ENCODE results near the gene CCDC6.
"Not testable (repeated sequence)": the region's sequence is repeated elsewhere in the genome, so short reads cannot be mapped to it uniquely, and the experiment has no call there.

Gene CCDC6

DNA sequence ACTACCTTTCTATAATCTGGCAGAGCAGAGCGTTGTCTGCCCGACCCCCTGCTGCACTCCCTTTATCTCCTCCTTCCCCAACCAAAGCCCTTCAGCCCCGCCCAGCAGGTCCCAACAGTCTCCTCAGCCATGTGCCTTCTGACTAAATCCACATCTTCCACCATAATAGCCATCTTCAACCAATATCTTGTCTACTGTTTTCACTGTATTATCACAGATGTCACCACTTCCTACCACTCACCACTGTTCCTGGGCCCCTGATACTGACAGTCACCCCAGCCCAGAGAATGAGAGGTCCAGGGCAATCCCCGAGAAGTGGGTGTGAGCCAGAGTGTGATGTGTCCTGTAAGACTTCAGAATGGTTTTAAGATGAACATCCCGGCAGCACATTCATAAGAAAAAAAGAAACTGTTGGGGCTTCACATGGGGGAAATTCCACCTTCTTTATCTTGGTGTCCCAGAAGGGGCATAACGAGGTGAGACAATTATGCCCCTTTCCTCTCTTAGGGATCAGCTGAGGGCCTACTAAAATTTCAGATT, 25.3 kb downstream of the CCDC6 start:
- no peak for DNase-seq (ENCODE audit: low spot score)

DNA sequence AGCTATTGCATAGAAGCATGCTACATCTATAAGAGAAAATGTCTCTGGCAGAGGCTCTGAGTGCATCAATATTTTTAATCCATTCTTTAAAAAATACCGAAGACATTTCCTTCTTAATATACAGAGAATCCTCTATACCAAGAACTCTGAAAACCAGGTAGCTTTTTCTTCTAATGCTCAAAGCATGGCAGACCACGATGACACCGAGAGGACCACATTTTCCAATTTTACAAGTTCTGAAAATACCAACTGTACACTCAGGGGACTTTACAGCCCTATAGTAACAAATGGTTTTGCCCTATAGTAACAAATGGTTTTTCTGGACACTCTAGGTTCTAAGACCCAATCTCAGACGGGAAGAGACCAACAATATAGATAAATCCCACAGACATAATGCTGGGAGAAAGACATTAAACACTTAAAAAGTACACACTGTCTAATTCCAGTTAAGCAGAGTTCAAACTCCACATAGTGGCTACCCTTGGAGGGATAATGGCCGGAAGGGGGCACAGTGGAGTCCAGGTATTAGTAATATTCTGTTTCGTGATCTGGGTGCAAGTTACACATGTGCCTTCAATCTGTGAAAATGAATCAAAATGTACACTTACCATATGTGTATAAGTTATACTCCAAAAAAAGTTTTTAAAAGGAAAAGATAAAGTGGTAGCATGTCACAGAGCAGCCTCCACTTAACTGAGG, 26.2 kb downstream of the CCDC6 start:
- DNase-seq (ENCODE audit: low spot score): no peak

DNA sequence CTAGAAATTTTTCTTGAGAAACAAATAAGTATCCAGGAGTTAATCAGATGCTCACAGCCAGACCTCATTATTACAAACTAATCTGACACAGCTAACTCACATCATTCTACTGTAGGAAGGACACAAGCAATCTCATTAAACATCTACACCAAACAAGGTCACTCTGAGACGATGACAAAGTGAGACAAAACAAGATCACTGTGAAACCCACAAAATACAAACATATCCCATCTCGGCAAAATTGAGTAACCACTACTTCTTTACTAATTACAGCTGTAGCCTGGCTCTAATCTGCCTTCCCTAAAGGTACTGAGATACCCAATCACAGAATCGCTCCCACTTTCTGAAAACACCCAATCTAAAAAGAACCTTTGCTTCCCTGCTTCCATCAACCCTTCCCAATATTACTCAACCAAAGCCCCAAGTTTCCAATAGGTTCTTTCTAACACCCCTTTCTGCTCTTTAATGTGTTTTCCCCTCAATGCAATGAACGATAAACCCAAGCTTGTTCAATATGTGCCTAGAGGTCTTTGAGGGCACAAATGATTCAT, 26.9 kb downstream of the CCDC6 start:
- no peak for DNase-seq (ENCODE audit: low spot score)

DNA sequence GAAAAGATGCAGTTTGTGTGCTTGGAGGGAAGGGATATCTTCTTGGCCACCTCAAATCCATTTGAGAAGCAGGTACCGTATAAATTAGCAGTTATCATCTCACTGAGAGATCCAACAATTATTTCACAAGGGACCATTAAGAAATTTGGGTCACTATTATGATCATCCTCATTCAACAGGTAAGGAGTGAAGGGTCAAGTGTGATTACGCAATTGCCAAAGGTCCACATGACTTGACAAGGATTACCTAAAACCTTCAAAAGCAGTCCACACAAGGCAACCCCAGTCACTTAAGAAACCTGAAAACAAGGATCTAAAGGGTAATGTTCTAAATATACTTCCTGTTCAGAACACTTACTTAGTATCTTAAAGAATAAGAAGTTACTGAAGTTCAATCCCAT, 27.4 kb downstream of the CCDC6 start:
- DNase-seq (ENCODE audit: low spot score): no peak

DNA sequence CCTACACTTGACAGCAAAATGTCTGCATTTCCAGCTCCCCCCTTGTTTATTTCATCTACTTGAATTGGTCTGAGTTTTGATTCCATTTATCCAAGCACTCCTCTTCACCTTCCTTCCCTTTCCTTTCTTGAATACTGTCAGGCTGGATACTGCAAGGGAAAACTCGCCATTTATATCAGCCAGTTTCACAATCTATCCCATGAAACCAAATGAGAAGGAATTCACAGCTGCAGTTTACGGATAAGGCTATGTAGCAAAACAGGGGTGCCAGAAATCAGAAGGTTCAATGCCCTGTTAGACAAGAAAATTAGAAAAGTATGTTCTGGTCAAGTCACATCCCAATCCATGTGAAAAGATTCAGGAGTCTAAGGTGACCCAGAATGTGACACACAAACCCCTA, 28.1 kb downstream of the CCDC6 start:
- no peak for DNase-seq (ENCODE audit: low spot score)

DNA sequence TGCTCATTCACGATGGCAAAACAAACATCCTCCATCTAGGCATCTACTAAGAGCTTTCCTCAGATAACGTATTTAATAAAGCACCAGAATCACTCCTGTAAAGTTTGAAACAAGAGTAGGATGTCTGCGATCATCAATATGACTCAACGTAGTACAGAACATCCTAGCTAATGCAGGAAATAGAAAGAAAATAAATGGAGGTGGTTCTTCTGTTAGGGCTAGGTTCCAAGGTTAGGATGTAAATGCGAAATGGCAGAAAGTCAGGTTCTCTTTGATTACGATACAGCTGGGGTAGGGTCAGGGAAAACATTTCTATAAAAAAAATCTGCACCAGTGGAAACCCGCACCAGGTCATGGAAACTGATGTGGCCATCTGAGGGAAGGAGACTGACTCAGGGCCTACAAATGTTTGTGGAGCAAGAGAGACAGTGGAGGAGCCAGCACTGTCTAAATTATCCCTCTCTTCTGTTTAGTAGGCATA, 29.1 kb downstream of the CCDC6 start:
- no peak for DNase-seq (ENCODE audit: low spot score)

DNA sequence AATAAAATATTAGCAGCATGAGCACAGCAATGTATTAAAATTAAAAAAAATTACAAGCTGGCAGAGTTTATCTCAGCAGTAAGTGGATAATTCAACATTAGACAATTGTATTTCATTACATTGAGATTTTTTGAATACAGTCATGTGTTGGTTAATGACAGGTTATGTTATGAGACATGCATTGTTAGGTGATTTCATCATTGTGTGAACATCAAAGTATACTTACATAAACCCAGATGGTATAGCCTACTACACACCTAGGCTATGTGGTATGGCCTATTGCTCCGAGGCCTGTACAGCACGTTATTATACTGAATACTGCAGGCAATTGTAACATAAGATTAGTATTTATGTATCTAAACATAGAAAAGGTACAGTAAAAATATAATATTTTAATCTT, 29.7 kb downstream of the CCDC6 start:
- DNase-seq (ENCODE audit: low spot score): no peak

DNA sequence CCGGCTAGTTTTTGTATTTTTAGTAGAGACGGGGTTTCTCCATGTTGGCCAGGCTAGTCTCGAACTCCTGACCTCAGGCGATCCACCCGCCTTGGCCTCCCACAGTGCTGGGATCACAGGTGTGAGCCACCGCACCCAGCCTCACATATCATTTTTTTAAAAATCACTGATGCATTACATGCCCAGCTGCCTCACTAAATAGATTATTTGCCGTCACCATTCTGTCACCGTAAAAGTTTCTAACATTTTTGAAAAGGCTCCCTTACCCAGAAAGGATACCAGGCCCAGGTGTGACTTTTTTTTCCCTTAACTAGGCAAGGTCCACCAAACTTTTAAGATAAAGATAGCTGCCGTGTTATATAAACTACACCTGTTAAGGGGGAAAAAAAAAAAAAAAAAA, 30.1 kb downstream of the CCDC6 start:
- DNase-seq (ENCODE audit: low spot score): not testable (repeated sequence)

DNA sequence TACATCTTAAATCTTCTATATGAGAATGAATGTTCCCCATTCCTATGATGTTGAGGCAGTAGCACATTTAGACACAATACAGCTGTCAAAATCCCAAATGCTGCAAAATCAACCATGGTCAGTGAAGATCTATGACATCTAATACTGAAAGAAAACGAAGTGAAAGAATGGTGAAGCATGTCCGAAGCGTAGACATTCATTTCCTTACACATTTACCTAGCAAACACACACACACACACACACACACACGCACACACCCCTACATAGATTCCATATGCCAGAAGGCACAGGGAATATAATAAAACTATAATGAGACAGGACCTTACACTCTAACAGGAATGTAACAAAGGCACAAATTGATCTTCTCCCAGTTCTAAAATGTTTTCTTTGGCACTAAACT, 32.5 kb downstream of the CCDC6 start:
- DNase-seq (ENCODE audit: low spot score): no peak

DNA sequence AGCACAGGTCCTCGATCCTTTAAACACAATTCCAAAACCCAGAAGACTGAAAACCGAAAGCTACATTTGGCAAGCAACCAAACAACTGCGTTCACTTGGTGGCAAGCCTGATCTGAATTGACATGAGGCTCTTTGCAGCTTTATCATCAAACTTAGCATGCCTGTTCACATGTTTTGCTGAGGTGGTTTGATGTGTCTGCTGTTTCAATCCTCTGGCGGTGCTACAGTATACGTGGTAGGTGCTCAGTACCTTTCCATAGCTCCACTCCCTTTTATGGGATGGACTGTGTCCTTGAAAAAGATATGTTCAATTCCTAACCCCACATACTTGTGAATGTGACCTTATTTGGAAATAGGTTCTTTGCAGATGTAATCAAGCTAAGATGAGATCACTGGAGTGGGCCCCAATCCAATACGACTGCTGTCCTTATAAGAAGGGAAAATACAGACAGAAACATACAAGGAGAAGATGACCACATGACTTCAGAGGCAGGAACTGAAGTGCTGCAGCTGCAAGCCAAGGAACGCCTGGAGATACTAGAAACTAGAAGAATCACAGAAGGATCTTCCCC, 33.4 kb downstream of the CCDC6 start:
- DNase-seq (ENCODE audit: low spot score): peak; percentile 64

DNA sequence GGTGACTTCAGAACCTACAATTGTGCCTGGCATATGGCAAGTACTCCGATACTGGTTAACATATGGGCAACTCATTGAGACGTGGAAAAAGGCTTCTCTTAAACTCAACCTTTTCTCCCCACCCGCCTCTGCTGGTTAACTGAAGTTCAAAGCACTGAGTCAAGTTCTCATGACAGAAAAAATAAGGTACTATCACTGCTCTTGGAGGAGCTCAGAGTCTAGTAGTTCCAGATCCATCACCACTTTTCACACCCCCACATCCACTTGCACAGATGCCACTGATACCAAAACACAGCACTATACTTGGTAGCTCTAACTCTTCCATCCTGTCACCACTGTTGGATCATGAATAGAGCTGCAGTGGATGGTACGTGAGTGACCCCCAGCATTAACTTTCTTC, 36.2 kb downstream of the CCDC6 start:
- no peak for DNase-seq (ENCODE audit: low spot score)

DNA sequence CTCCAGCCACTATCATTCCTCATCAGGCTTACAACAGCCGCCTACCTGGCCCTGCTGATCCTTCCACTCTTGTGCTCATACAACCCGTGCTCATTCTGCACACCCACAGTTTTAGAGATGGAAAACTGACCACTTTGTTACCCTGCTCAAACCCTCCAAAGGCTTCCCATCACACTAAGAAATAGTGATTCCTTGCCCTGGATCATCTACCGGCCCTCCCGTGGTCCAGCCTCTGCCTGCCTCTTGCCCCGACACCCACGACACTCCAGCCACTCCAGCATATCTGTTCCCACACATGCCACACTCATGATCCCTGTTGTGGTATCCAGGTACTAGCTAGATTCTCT, 36.8 kb downstream of the CCDC6 start:
- DNase-seq (ENCODE audit: low spot score): no peak

DNA sequence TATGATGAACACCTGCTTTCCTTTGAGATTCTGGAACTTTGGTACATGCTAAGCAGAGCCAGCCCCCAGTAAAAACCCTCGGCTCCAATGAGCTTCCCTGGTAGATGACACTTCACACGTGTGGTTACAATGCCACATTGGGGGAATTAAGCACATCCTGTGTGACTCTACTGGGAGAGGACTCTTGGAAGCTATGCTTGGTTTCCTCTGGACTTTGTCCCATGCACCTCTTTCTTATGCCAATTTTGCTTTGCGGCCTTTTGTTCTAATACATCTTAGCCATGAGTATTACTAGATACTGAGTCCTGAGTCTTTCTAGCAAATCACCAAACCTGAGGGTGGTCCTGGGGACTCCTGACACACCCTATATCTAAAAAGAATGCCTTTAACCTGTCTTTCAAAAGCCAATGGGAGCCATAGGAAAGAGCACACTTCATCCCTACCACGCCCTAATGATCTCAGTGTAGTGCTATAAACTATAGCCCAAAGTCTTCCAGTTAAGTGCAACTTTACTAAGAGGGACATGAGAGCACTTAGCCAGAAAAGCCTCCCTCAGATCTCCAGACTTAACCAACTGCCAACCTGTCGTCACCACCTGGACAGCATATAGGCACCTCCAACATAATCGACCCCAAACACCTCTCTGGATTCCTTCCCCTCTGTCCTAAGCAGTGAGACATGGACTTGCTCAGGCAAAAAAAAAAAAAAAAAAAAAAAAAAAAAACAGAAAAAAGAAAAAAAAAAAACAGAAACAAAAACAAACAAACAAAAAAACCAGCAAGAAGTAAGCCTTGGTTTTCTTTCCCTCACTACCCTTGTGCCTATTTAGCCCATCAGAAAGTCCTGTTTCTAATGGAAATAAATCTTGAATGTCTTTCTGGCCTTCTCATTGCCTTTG, 37.4 kb downstream of the CCDC6 start:
- no peak for DNase-seq (ENCODE audit: low spot score)

DNA sequence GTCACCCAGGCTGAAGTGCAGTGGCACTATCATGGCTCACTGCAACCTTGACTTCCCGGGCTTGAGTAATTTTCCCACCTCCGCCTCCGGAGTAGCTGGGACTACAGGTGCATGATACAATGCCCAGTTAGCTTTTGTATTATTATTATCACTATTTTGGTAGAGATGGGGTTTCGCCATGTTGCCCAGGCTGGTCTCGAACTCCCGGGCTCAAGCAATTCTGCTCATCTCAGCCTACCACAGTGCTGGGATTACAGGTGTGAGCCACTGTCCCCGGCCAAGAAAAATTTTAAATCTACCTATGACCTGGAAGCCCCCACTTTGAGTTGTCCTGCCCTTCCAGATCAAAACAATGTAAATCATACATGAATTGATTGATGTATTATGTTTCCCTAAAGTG, 38.8 kb downstream of the CCDC6 start:
- no peak for DNase-seq (ENCODE audit: low spot score)

DNA sequence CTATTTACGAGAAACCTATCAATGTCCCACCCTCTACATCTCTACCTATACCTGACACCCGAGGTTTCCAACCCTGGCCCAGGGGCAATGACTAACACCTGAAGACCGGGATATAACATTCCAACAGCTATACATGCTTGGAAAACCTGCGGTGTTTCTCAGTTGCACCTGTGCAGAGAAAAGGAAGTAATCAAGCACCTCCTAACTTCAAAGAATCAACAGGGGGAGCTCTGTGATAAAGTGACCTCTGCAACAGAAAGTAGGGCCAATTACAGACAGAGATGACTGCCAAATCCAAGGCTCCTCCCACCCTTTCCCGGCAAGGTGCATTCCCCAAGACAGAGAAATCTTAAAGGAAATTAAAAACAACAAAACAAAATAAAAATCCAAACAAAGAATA, 41.3 kb downstream of the CCDC6 start:
- no peak for DNase-seq (ENCODE audit: low spot score)

DNA sequence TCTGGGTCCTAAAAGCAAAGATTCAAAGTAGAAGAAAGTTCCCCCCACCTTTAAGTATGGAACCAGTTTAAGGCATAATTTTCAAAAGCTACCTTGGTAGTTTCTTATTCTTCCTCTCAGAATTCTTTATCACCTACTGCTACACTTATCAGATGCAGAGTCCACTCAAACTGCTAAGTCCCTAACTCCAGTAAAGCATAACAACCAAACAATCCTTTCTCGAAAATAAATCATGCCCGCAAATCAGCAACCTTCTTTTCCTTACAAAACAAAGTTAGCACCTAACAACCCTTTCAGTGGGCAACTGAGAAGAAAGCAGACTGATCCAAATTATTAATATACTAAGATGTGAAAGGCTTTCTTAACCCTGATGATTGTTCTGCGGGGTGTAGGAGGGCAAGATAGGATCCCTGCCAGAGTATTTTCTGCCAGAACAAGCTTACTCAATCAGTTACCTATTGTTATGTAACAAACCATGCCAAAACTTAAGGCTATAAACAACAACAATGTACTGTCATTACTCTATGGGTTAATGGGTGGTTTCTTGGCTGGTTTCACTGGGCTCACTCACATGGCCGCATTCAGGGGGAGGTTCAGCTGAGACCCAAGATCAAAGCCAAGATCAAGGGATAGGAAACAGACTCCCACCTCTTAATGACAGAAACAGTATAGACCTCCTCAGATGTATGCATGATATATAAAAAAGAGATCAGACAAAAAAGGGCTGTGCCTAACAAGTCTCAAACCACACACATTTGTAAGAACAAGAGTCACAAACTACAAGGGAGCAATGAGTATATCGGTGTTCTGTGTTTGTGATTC, 42.0 kb downstream of the CCDC6 start:
- DNase-seq (ENCODE audit: low spot score): no peak

DNA sequence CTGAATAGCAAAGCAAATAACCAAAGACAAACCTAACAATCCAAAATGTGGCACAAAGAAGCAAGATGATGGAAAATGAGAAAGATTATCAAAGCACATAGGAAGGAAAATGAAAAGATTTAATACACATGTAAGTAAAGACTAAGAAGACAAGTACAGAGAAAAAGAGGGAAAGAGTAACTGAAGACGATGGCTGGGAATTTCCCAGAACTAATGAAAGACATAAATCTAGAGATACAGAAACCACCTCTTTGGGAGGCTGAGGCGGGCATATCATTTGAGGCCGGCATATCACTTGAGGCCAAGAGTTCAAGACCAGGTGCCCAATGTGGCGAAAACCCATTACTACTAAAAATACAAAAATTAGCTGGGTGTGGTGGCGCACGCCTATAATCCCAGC, 46.8 kb downstream of the CCDC6 start:
- DNase-seq (ENCODE audit: low spot score): no peak

DNA sequence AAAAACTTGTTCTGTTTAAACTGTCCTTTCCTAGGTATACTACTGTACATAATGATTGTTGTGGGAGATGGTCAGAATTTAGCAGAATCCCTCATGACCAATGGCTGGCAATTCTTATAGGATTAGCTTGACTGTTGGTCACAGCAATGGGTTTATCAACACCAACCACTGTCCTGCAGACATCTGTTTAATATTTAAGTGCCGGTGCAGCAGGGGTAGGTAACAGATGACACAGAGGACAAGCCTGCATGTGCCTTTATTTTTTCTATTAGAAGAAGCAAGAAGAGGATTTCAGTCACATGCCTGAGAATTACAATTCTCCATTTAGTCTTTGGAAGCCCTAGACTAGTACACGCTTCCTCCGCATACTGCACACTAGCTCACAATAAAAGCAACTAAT, 48.4 kb downstream of the CCDC6 start:
- DNase-seq (ENCODE audit: low spot score): no peak

DNA sequence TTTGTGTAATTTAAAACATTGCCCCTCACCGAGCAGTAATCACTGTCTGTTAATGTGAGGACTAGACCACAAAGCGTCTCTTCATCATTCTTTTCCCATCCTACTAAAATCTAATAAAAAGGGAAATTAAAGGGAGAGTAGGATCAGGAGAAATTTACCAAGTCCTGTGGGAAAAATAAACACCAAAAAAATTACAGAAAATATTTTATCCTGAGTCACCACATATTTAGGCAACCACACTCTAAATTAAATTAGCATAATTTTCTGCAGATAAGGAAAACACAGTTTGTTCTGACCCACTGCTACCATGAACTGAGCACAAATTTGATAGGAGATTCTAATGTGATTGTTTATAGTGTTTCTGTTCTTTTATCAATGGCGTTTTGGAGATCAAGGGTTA, 49.3 kb downstream of the CCDC6 start:
- DNase-seq (ENCODE audit: low spot score): no peak

DNA sequence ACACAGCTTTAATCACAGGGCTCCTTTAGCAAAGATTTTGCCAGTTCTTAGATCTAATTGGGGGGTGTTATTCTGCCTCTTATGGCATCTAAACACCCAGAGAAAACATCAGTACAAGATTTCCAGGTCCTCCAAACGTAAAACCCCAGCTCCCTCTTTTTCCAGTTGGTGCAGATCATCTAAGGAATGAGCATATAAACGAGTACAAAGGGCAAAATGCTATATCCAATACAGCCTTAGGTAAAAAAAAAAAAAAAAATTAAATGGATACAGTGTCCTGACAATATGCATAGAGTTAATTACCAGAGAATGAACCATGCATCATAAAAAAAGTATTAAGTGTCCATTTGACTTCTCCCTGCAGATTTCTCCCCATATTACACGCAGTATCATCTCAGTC, 50.3 kb downstream of the CCDC6 start:
- no peak for DNase-seq (ENCODE audit: low spot score)

DNA sequence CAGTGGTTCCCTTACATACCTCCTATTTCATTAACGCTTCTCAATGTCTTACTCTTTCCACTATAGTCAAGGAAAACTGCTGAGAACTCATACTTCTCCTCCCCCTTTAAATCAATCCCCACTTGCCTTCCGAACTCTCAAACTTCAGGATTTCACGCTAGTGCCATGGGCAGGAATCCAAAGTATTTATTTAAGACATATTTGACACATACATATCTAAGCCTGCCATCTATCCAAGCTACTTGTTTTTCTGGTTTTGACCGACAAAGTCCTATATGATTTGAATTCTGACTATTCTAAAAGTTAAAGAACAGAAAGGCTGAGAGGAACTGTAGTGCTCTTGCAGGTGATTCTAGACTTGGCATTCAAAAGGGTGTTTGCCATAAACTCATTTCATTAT, 51.8 kb downstream of the CCDC6 start:
- no peak for DNase-seq (ENCODE audit: low spot score)
